NCI-H2227 treated with DMSO at 0.1 percent for 48 hours (cell line): ENCODE data around the gene PDXK.
"Not testable (repeated sequence)": the region's sequence is repeated elsewhere in the genome, so short reads cannot be mapped to it uniquely, and the experiment has no call there.

Experiments
- DNase-seq: peaks from one replicate; lab custom pipeline; 2025; lab: John Stamatoyannopoulos, UW

PDXK gene

DNA sequence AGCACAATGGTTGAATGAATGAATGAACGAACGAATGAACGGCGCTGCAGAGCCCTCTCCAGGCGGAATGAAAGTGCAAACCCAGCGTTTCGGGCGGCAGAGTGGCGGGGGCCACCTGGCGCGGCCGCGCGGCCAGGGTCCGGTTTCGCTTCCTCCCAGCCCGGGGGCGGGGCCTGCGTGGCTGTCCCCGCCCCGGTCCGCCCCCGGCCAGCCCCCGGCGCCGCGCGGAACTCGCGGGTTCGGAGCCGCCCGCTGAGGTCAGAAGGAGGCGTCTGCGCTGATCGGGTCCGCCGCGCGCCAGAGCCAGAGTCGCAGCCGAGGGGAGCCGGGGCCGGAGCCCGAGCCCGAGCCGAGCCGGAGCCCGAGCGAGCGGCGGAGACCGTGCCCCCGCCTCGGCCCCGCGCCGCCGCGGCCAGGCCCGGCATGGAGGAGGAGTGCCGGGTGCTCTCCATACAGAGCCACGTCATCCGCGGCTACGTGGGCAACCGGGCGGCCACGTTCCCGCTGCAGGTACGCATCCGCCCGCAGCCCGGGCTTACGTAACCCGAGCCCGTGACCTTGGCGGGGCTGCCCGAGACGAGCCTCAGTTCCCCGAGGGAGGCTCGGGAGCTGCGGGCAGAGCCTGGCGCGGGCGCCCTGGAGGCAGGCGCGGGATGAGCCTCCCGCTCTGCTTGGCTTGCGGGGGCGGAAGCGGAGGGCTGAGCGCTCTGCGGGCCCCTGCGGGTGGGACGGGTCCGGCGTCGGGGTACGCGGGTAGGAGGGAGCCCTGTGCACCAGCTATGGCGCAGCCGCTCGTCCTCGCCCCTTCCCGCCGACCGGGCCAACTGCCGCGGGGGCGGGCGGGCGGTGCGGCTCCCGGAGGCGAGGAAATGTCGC, at the start of gene PDXK:
Gene PDXK (plus strand): TSS at position 258 of the 876 bp plus-strand sequence. CDS start 166 bp downstream, at position 424.
- peak; percentile 61 for DNase-seq

DNA sequence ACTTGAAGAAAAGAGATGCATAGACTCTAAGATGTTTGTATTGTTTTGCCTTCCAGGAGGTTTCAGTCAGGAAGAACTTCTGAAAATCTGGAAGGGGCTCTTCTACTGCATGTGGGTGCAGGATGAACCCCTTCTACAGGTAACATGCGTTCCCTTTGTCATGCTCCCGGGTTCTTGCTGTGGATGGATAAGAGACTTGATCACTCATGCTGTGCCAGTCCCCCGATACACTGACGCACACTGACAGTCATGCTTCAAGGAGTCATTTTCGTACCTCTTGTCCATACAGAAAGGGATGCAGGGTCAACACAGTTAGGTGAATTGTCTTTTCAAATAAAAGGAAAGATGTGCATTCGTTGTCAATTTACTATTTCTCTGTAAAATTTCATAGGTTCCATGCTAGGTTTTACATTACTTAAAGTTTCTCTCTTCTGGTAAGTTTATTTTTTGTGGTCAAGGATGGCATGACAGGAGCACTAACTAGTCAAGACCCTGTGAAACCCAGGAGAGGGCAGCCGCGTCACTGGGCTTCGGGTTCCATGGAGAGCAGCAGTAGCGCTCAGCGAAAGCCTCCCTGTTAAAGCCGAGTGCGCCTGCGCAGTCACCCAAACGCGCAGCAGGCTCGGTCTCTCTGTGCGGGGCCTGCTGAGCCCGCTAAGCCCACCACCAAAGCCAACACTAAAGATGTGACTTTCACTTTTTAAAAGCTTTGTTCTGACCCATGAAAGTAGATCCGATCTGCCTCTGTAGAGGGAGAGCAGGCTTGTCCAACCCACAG, 48.9 kb upstream of the PDXK start:
- DNase-seq = no peak

DNA sequence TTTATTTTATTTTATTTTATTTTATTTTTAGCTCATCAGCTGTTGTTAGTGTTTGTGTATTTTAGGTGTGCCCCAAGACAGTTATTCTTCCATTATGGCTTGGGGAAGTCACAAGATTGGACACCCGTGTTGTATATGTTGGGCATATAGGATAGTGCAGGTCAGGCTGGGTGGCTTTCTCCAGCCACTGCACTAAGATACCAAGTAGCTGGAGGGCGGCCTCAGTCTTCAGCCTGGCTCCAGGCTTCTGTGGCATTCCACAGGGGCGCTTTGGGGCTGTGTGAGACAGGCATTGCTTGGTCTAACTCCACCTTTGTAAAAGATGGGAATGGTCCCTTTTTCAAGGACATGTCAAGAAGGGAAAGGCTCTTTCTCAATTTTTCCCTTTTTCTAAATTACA, 43.1 kb upstream of the PDXK start:
- no peak for DNase-seq

DNA sequence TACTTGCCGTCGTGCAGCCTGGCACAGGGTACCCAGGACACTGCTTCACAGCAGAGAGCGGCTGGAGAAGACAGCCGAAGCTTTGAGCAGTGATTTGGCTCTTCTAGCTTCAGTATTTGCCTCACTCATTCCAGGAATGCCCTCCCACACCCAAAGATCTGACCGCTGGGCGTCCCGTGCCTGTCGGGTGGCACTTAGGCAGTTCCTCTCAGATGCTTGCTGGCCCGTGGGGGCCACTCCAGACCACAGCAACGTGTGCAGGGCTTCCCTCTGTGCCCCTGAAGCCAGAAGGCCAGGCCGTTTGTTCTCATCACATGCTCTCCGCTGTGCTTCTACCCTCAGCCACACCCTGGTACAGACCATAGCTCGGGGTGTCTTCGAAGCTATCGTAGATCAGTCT, 42.5 kb upstream of the PDXK start:
- DNase-seq = no peak

DNA sequence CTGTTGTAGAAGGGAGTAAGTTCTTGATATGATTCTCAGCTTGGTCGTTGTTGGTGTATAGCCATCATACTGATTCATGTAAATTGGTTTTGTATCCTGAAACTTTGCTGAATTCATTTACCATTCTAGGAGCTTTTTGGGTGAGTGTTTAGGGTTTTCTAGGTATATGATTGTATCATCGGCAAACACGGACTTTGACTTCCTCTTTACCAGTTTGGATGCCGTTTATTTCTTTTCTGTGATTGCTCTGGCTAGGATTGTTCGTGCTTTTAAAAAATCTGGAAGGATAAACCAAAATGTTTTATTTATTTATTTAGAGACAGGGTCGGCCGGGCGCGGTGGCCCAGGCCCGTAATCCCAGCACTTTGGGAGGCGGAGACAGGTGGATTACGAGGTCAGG, 39.0 kb upstream of the PDXK start:
- no peak for DNase-seq

DNA sequence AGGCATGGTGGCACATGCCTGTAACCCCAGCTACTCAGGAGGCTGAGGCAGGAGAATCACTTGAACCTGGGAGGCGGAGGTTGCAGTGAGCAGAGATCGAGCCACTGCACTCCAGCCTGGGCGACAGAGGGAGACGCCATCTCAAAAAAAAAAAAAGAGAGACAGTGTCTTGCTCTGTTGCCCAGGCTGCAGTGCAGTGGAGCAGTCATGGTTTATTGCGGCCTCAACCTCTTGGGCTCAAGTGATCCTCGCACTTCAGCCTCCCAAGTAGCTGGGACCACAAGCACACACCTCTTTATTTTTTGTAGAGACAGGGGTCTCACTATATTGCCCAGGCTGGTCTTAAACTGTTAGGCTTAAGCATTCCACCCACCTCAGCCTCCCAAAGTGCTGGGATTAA, 38.5 kb upstream of the PDXK start:
- DNase-seq = not testable (repeated sequence)

DNA sequence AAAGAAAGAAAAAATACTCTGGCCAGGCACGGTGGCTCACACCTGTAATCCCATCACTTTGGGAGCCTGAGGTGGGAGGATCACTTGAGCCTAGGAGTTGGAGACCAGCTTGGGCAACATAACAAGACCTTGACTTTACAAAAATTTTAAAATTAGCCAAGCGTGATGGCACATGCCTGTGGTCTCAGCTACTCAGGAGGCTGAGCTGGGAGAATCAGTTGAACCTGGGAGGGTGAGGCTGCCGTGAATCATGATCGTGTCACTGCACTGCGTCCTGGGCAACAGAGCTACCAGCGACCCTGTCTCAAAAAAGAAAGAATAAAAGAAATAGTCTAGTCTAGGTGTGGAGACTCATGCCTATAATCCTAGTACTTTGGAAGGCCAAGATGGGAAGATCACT, 37.3 kb upstream of the PDXK start:
- no peak for DNase-seq

DNA sequence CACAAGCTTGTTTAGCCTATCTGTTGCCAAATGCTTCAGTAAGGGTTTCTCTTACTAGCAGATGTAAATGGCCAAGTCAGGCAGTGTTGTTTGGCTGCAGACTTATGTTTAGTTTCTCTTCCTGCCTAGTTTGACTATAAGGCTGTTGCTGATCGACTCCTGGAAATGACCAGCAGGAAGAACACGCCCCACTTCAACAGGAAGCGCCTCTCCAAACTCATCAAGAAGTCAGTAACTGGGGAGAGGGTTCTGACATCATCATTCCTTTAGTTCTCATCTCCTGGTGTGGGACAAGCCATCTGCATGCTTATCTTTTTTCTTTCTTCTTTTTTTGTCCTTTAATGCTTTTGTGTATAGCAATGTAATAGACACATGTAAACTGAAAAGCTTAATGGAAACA, 34.5 kb upstream of the PDXK start:
- DNase-seq = no peak

DNA sequence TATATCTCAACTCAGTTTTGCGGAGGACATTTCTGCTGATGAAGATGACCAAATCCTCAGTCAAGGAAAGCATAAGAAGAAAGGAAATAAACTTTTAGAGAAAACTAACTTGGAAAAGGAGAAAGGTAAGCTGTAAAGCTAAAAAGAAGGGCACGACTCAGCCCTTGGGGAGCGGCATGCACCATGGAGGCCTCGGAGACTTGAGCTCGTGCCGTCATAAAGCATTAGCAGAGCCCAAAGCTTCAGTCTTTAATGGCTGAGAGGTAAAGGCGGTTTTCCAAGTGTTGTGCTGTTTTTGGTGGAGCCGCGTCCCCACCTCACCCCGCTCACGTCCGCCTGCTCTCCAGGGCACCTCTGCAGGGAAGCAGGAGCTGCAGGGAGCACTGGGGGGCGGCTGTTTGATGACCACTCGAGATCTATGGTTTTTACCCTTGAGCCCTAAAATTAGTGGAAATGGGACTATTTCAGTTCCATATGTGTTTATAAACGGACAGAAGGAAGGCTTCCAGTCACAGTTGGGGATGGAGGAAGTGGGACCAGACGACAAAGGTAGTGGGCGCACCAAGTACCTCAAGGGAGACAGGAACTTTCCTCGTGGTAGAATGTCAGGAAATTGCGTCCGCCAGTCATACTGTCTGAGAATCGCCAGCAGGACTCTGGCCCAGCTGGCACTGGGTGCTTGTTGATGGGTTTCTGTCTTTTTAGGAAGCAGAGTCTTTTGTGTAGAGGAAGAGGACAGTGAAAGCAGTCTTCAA, 31.9 kb upstream of the PDXK start:
- no peak for DNase-seq

DNA sequence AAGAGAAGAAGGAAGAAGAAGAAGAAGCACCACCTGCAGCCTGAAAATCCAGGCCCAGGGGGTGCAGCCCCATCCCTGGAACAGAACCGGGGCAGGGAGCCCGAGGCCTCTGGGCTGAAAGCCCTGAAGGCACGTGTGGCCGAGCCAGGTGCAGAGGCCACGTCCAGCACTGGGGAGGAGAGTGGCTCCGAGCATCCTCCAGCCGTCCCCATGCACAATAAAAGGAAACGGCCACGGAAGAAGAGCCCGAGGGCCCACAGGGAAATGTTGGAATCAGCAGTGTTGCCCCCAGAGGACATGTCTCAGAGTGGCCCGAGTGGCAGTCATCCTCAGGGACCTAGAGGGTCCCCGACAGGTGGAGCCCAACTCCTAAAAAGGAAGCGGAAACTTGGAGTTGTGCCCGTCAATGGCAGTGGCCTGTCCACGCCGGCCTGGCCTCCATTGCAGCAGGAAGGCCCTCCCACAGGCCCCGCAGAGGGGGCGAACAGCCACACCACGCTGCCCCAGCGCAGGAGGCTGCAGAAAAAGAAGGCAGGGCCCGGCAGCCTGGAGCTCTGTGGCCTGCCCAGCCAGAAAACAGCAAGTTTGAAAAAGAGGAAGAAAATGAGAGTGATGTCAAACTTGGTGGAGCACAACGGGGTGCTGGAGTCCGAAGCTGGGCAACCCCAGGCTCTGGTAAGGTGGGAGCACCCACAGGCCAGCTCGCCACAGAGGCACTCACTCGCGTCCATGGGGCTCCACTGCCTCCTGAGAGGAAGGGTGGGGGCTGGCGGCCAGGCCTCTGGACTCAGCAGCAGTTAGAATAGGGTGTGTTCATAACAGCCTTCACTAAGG, 31.1 kb upstream of the PDXK start:
- DNase-seq = no peak

DNA sequence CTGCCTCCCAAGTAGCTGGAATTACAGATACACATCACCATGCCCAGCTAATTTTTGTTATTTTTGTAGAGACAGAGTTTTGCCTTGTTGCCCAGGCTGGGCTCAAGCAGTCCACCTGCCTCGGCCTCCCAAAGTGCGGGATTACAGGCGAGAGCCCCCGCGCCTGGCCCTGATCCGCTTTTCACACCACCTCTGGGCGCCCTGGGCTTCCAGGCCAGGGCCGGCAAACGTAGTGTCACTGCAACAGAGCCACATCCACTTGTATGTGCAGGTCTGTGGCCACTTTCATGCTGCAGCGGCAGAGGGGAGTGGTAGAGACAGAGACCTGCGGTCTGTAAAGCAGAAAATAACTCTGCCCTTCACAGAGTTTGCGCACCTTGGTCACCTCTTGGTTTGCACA, 30.0 kb upstream of the PDXK start:
- no peak for DNase-seq

DNA sequence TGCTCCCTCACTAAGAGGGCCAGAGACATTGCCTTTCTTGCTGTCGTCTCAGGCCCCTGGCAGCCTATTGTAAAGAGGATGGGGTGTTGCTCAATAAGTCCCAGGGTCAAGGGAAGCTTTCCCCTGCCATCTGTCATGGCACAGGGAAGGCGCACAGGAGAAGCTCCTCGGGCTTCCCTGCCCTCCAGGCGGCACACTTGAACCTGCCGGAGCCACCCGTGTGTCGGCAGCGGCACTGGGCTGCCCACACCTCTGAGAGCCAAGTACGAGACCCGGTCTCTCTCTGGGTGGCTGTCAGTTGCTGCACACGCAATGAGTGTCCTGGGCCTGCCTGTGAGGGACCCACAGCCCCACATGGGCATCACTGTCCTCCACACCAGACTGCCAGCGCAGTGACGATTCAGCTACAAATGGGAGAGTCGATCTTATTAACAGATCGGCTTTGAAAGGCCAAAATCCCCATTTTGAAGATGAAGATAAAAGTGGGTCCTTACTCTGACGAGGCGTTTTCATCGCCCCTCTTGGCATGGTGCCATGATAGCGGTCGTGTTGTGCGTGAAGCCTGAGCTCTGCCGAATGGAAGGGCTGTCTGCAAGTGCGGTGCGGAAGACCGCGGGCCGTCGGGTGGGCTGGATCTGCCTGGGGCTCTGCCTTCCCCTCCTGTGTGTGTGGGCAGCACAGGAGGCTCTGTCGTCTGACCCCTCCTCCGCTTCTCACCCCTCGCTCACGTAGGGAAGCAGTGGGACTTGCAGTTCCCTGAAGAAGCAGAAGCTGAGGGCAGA, 29.2 kb upstream of the PDXK start:
- DNase-seq = no peak

DNA sequence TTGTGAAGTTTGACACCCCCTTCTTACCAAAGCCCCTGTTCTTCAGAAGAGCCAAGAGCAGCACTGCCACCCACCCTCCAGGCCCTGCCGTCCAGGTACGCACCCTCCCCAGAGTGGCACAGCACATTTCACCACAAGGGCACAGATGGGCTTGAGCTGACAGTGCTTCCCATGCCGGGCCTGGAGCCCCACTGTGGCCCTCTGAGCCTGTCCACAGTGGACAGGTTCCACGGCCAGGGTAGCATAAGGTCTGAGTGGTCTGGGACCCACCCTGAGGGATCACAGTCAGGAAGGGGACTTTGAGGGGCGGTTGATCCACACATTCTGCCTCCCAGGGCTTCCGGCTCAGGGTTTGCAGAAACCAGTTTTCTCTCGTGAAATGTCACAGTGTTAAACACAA, 28.6 kb upstream of the PDXK start:
- DNase-seq = no peak

DNA sequence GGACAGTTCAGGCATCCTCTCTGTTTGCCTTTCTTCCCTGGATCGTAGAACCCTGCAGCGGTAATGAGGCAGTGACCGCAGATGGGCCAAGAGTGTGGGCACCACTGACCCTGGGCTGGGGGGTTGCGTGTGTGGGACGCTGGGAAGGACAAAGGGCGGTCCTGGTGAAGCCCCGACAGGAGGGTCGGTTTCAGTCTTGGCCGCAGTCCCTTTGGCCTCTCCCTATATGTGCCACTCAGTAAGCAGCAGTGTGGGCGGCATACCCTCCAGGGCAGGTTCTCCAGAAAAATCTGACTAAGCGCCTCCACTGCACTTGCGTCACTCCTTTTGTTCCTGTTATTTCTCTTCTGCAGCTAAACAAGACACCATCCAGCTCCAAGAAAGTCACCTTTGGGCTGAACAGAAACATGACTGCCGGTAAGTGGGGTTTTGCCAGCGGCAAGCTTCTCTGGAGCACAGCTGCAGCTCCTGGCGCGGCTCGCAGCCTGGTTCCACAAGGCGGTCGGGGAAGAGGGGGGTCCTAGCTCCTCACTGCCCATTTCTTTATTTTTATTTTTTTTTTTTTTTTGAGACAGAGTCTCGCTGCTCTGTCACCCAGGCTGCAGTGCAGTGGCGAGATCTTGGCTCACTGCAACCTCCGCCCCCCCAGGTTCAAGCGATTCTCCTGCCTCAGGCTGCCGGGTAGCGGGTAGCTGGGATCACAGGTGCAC, 27.7 kb upstream of the PDXK start:
- DNase-seq = no peak

DNA sequence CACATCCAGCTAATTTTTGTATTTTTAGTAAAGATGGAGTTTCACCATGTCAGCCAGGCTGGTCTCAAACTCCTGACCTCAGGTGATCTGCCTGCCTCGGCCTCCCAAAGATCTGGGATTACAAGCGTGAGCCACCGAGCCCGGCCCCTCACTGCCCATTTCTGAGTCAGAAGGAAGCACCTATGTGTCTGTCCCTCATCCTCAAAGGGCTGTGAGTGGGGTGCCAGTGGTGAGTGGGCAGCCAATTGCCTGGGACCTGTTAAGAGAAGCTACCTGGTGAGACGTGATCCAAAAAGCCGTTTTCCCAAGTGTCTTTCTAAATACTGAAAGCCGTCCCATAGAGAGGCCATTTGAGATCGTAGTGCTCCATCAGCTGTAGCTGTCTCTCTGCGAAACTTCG, 27.1 kb upstream of the PDXK start:
- DNase-seq = no peak

DNA sequence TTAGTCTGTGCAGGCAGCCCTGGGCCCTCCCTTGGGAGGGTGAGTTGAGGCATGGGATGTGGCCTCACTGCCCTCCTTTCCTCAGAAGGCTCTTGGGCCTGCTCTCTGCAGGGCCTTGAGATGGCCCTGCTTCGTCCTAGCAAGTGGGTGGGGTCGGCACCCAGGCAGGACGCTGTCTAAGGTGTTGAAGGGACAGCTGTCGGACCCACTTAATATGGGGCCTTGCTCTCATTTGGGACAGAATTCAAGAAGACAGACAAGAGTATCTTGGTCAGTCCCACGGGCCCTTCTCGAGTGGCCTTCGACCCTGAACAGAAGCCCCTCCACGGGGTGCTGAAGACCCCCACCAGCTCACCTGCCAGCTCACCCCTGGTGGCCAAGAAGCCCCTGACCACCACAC, 26.0 kb upstream of the PDXK start:
- DNase-seq = no peak

DNA sequence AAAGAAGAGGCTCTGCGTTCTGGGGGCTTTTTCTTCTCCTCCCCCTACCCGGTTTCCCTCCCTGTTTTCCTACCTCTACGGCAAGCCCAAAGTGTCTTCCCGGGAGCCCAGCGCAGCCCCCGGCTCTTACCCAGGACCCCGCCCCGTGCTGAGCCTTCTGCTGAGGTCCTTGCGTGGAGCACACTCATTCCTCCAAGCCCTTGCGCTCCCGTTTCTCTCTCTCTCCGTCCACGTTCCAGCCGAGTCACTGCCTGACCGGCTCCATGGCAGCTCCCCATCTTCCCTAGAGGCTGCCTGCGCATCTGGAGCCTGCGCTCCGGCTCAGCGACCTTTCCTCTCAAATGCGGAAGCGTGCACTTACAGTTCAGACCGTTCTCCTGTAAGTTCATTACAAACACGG, 24.9 kb upstream of the PDXK start:
- no peak for DNase-seq

DNA sequence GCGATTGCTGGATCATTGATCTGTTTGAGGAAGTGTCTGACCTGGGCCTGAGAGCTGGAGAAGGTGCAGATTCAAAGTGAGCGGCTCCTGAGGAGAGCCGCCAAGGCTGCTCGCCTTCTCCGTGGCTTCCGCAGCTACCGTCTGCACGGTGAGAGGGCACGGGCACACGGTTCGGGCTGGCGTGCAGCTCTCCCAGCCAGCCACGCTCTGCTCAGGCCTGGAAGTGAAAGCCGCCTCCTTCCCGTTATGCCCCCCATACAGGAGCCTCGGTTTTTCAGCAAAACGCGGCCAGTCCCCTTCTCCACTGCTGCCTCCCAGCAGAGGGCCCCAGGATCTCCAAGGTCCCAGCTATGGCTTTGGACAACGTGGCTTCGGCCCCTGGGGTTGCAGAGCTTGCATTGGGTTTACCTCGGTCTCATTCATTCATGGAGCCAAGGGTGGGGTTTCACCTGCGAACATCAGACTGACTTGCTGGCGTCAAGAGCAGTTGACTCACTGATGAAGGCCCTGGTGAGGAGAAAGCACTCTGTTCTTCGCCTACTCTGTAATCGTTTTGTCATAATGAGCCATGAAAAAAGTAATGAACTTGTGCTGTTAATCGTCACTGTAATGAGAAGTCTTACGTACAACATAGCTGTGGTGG, 24.4 kb upstream of the PDXK start:
- no peak for DNase-seq

DNA sequence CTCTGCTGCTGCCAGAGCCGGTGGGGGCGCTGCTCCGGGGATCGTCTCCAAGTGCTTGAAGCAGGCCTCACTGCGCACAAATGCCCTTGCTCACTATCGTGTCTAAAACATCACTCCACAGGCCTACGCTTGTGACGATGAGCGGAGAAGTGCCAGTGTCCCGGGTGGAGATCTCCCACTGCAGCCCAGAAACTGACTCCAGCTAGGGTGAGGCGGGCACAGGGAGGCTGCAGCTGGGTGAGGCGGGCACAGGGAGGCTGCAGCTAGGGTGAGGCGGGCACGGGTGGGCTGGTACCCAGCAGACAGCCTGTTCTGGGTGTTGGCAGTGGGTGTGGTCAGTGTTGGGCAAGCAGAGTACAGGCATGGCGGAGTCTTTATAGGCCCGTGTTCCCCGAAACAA, 22.7 kb upstream of the PDXK start:
- no peak for DNase-seq
